HG02642 (cell line): ENCODE measurements around the gene PLB1.
"Not testable (repeated sequence)": the region's sequence is repeated elsewhere in the genome, so short reads cannot be mapped to it uniquely, and the experiment has no call there.

Experiments
- ATAC-seq: cut with Tn5 transposase; IDR thresholded peaks from one replicate; pipeline ENCODE4 v1.9.1; 2021; ENCODE audit warnings: mild to moderate bottlenecking; ENCODE audit not compliant: unreplicated experiment, poor library complexity

PLB1 gene

DNA sequence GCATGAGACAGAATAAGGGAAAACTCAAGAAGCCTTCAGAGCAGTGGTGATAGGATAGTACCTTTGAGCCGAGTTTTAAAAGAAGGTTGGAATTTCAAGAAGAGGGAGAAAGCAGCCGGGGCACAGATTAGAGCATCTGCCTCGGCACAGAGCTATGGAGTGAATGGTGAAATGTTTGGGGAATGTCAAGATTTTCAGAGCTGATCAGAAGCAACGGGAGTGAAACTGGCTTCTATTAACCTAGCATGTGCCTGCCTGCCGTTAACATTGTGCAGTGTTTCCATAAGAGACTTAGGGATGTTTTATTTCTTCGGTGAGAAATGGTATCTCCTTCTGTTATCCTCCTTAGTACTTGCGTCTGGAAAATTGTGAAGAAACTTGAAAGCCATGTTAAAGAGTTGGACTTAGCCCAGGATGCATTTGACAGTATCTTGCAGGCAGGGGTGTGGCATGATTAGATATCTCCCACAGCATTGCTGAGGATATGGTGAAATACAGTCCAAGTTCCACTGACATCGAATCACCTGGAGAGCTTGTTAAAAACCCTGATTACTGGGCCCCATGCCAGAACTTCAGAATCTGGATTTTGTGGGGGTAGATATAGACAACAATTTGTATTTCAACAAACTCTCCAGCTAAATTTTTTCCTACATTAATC is 158.9 kb downstream of the PLB1 start:
- no peak for ATAC-seq

DNA sequence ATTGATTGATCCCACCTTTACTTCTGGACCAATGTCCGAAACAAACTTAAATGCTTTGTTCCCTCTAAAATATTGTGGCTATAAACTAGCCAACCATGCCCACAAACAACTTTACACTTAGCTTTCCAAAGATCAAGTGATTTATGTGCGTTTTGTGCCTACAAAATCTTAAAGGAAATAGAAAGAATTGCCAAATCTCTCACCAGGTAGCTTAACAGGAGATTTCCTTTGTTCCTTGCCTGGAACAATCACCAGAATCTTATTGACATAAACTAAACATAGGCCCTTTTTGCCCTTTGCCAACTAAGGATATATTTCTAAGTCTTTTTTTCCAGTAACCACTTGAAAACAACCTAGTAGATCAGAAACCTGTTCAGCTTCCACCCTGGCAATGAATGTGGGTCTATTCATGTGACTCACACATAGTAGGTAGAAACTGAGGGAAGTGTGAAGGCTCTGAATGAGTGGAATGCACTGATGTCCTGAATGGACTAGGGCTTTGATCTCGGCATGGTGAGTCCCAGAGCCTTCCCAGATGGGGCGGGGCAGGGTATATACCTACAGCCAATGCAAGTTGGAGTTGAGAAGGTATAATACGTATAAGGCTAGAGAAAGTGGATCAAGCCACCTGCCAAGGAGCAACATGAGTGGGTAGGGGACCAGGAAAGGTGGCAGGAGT is 161.2 kb downstream of the PLB1 start:
- no peak for ATAC-seq

DNA sequence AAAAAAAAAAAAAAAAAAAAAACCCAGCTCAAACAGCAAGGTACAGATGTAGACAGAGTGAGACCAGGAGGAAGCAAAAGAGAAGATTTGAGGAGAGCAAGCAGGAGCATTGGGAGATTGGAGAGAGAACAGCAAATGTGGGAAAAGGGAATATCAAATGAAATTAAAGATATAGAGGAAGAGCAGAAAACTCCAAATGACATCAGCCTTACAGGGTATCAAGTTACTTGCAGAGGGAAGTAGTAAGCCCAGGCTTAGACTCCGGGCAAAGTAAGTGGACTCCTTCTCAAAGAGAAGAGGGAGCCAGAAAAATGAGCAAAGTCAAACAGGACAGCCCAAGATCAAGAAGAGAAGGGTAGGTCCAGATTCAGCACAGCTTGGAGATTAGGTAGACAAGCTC is 162.5 kb downstream of the PLB1 start:
- ATAC-seq: no peak

DNA sequence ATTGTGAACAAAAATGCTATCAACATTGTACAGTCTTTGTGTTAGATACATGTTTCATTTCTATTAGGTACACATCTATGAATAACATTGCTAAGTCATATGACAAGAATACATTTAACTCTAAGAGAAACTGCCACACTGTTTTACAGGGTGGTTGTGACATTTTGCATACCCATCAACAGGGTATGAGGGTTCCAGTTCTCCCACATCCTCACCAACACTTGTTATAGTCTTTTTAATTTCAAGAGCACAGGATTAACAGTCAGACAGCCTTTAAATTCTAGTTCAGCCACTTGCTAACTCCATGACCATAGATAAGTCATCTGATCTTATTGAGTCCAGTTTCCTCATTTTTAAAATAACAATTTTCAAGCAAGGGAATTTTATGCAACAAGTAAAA is 163.3 kb downstream of the PLB1 start:
- no peak for ATAC-seq

DNA sequence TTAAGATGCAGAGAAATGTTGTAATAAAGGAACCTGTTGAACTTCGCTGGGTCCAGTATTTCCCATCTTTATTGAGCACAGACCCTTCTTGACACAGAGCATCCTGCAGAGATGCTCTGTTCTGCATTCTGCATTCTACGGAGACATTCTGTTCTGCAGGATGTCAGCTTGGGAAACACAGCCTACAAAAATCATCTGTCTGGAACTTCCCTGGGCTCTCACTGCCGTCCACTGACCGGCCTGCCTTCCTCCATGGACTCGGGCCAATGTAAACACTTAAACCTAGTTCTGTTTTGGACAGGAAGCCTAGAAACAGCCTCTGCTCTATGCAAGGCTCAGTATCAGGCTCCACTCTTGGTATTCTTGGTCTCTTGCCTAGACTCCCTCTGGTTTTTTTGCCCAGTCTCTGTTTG is 165.7 kb downstream of the PLB1 start:
- no peak for ATAC-seq

DNA sequence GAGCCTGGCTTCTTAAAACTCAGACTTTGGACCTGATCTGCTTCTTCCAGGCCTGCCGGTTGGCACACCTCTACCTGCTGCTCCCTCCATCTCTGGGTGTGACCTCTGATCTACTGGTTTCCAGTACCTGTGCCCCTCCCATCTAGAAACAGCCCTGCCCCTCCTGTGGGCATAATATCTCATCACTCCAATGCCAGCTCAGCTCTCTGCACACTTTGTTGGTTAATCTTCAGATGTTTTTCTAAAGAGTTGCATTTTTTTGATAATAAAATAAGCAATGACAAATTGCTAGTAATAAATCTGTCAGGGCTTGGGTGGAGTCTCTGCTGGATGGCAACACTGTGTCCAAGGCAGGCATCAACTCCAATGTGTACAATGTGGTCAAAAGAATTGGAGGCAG is 166.2 kb downstream of the PLB1 start:
- ATAC-seq: no peak

DNA sequence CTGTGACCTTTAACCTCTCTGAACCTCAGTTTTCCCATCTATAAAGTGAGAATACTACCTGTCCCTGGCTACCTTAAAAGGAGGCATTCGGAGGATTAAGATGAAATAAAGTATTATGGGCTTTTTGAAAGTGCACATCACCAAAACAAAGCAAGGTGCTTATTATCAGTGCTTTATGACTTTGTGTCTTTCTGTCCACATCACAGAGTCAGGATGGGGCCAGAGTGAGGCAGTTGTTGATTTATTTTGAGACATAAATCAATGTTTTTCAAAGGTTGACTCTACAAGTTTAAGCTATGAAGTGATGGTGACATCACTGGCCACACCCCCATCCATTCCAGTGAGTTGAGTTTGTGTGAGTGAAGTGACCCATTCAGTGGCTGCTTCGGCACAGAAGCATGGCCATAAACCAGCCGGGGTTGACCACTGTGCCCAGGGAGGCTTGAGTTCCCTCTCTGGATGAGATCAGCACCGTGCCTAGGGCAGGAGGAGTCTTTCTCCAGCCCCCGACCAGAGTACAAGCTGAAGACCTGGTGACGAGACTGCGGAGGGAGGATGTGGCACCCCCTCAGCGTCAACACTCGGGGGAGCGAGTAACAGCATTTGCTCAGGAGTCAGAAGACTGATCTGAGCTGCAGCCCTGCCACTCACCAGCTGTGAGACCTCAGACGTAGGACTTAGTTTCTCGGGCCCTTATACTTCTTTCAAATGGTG is 166.8 kb downstream of the PLB1 start:
- no peak for ATAC-seq

DNA sequence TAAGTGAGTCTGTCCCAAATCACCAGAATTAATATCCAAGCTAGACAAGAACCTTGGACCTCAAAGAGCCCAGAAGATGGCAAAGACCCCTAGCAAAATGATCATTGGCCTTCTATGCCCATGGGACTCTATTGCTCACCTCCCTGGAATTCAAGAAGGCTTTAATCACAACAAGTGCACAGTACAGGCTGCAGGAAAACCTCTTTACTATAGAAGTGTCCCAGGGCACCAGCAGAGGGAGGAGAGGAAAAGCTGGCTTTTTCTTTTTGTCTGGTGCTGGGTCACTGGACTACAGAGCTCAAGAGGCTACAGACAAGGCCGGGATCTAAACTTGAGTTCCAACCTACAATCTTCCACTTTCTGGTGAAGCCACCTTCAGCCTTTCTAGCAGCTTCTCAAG is 167.5 kb downstream of the PLB1 start:
- no peak for ATAC-seq

DNA sequence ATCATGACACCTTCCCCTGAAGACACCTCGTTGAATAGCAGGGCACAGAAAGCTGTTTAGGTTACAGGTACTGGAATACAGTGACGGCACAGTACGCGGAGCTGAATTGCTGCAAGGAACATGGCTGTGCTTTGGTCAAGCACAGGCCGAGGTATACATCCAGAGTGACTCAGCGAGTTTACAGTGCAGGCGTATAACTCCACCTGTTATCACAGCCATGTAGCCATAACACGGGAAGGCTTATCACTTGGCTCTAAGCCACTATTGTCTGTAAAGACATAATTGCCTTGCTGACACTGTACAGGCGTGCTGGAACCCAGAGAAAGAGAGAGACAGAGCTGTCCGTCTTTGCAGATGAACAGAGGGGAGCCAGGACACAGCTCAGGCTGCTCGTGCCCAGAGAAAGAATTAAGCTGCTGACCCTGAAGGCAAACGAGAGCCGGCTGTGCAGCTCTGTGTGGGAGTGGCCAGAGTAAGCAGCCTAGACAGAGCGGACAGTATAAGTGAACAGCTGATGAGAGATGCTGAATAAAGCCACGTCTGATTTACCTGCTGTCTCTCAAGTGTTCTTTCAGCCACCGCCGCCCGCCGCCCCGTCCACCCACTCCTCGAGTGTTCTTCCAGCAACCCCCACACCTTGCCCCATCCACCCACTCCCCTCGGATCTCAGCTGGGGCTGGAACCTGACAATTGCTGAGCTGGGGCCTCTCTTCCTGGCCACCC is 168.4 kb downstream of the PLB1 start:
- no peak for ATAC-seq

DNA sequence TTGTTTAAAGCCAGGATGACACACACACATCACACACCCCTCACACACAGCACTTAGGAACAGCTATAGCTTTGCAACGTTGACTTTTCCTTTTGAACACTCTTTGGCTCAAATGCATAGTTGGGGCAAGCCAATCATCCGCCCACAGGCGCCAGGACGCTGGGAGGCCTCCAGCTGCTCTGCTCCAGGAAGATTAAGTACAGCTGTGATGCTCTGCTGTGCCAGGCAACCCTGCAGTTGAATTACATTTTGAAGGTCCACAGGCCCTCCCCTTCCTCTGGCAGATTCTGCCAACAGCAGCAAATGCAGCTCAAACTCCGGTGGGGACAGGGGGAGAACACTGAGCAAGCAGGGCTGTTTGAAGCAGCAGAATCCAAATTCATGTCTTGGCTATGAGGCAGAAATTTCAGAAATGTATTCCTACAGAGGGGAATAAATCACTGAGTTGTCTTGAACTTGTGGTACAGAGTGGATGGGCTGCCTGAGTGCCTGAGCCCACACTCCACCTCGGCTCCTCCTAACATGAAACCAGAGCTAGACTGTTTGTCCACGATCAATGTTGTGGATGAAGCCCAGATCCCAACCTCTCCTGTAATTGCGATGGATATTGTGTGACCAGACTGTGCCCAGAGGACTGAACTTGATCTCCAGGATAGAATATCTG is 169.3 kb downstream of the PLB1 start:
- ATAC-seq: no peak

DNA sequence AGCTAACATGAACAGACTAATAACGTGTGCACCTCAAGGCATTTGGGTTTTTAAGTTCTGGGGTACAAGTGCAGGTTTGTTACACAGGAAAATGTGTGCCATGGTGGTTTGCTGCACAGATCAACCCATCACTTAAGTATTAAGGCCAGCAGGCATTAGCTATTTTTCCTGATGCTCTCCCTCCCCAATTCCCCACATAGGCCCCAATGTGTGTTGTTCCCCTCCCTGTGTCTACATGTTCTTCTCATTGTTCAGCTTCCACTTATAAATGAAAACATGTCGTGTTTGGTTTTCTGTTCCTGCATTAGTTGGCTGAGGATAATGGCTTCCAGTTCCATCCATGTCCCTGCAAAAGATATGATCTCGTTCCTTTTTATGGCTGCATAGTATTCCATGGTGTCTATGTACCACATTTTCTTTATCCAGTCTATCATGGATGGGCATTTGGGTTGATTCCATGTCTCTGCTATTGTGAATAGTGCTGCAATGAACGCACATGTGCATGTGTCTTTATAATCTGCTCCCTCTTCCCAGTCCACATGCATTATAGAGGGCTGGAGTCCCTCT is 170.0 kb downstream of the PLB1 start:
- ATAC-seq: not testable (repeated sequence)

DNA sequence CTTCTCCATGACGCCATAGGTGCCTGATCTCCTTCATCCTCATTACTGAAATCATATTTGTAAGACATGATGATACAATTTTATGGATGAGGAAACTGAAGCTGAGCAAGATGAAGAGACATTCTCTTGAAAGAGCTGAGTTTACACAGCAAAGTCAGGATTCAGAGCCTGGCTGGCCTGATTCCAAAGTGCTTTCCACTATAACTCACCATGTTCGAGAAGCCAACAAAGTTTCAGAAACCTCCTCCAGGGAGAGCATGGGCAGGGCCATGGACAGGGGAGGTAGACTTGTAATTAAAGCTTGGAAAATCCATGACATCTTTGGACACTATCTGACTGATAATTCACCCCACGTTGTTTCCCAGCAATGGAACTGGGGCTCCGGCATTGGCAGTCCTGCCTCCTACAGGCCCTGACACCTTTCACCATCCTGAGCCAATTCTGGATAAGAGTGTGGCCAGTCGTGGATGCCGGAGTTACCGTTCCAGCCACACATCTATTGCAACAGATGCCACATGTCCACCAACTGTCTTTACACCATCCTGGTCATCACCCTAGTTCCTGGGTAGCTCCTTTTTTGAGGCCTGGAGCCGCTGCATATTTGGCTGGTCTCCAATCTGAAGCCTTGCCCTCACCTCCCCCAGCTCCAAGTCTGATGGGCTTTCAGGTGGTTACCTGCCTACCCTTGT is 170.8 kb downstream of the PLB1 start:
- ATAC-seq: no peak

DNA sequence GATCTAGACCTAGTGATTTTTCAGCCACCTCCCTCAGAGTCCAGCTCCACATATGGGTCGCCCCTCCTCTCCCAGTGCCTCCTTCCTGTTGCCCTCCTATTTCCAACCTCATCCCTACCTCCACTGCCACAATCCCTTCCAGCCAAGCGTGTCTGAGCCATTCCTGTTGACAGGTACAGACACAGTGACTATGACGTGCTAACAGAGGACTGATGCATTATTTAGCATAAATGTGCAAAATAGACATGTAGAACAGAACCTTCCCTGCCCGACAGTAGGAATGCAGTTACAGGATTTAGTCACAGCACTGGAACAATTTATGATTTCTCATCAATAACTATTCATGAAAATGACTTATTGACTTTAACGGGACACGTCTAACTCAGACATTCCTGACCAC is 171.4 kb downstream of the PLB1 start:
- ATAC-seq: no peak

DNA sequence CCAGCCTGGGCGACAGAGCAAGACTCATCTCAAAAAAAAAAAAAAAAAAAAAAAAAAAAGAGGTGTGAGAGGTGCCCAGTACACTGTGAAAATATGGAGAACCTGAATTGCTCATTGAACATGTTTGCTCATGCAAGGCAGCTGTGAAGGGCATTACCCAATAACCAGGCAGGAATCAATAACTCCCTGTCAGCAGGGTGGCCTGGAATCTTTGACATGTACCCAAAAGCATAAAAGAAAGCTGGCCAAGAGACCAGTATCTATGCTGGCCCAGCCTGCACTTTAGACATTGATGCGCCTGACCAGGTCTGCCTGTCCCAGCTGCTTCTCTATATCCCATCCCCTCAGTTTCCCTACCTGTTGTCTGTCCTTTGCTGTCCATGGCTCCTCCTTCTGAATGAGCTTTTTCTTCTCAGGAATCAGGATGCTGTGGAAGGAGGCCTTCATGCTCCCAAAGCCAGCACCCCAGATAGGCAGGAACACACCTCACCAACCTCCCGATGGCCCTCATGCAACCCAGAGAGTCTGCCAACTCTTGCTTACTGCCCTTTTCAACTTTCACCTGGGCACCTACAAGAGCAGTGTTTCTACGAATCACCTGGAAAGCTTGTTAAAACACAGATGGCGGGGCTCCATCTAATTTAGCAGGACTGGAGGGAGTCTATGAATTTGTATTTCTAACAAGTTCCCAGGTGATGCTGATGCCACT is 172.4 kb downstream of the PLB1 start:
- ATAC-seq: no peak

DNA sequence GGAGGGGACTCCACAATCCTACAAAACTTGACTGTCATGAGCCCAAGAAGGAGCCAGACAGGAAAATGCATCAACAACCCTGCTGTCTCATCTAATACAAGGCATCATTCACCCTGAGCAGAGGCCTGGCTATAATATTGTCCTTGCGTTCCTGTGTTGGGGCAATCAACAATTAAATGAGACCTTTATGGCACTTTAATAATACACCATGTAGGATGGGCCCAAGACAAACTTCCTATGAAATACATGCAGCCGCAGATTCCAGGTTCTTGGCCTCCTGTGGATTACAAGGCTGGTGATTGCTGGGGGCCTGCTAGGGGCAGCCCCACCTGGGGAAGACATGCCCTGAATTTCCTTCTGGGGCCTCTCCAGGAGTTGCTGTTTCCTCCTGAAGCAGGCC is 173.0 kb downstream of the PLB1 start:
- no peak for ATAC-seq

DNA sequence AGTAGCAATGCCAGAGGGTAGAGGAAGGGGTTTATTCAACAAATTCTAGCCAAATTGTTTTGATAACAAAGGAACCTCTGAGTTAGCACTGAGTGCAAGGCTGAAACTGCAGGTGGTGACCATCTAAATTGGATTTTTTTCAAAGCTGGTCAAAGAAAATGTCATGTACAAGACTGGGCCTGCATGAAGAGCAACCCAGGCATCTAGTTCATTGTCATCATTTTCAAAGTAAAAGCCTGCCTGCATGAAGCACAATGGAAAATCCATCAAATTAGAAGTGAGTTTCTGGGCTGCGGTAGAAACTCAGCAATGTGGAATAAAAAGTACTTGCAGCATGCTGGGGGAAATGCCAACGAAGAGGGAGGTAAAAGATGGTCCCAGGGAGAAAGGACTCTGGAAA is 175.0 kb downstream of the PLB1 start:
- ATAC-seq: no peak

DNA sequence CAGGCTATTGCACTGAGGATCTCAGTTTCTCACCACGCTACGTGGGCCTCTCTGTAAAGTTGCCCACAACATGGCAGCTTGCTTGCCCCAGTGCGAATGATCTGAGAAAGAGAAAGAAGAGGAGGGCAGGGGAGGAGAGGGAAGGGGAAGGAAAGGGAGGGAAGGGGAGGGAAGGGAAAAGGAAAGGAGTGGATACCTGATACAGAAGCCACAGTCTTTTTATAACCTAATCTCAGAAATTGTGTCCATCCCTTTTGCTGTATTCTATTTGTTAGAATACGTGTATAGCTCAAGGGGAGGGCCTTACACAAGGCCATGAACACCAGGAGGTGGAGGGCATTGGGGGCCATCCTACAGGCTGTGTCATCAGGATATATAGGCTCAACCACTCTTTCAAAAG is 177.5 kb downstream of the PLB1 start:
- ATAC-seq: no peak

DNA sequence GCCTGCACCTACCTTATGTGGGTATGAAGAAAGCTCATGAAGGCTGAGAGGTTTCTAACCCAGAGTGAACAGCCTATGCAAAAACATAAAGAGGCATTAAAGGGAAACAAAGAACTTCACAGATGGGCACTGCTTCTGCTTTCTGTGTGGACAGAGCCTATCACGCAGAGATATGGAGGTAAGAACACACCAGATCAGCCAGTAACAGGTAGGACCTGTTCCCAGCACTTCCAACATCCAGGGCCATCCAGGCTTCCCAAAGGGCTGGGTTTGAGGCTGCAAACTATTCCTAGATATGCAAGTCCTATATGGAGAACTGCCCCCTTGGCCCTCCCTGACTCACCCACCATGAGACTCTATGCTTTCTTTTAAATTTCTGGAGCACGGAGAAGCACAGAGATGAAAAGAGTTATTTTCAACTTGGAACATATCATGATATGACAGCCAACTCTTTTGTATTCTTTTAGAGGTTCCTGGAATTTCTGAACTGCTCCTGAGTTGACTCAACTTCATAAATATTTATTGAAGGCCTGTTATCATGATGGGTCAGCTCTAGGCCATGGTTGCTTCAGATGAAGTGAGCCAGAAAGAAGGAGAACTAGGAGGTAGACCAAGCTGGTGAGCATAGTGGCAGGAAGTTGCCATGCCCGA is 178.3 kb downstream of the PLB1 start:
- ATAC-seq: no peak

DNA sequence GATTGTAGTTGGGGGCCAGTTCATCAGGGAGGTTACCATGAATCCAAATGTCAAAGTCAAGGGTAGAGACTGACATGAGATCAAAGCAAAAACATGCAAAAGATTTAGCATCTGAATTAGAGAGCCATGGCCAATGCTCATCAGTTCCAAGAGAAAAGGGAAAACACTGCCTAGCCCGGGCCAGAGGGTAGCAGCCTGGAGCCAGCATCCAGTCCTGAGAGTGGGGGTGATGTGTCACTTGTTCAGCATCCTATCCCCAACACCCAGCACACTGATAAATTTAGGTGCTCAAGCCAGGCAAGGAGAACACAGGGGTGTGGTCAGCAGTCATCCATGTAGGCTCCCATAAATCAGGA is 178.8 kb downstream of the PLB1 start:
- no peak for ATAC-seq
